A549 treated with AZD9567 at 1 μM for 4 hours (cell line): ENCODE data around the gene LILRA1. TPM values are rescaled to one million over a fixed set of nuclear protein-coding genes. Genes with fewer than 3 reads are reported as not detected.

ENCODE experiments used
- total RNA-seq: library from RNA; stranded (reverse); fragments of 200-300 nt; extraction: Qiagen RNA extraction; gene quantifications from 5 replicates; pipeline ENCODE4 v1.2.3, GENCODE V29; 2022; ENCODE audit not compliant: insufficient read depth

LILRA1 gene
- not detected in 5 replicates for total RNA-seq

DNA sequence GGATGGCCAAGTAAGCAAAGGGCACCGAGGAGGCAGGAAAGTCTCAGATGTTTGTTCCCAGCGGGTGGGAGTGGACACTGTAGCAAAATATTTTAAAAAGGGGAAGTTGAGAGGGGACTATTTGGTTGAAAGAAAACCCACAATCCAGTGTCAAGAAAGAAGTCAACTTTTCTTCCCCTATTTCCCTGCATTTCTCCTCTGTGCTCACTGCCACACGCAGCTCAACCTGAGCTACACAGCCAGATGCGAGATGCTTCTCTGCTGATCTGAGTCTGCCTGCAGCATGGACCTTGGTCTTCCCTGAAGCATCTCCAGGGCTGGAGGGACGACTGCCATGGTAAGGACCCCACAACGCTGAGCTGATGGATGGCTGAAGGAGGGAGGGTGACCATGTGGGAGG lies at the start of gene LILRA1:
LILRA1 (plus strand) TSS at position 188 of the 400 bp plus-strand sequence. CDS start 613 bp downstream, outside the sequence.

GRCh38 chr19:54573330-54573872 lies 20.0 kb upstream of the LILRA1 start, which contains the start of gene LILRA2:
LILRA2 (plus strand) TSS chr19:54573790; CDS start chr19:54573879, 89 bp downstream.

GRCh38 chr19:54630262-54630661 lies 36.8 kb downstream of the LILRA1 start, which contains the start of gene LILRB1:
LILRB1 (plus strand) TSS chr19:54630484; CDS start chr19:54631074, 590 bp downstream.

Other genes with a start within 250 kb of the LILRA1 start
- not detected in 5 replicates for gene LAIR1, start 228.7 kb upstream of the LILRA1 start, total RNA-seq
- gene TTYH1, start 178.2 kb upstream of the LILRA1 start, total RNA-seq = 0.06 to 0.15 TPM (median 0.10 TPM) in 3 of 5 replicates, not detected in the others
- gene LENG8, start 144.4 kb upstream of the LILRA1 start, total RNA-seq = 62.1 to 172 TPM (median 137 TPM) in 5 replicates
- 5.6 to 7.1 TPM (median 6.5 TPM) in 5 replicates for gene LENG9, start 129.9 kb upstream of the LILRA1 start, total RNA-seq
- 0.09 to 0.20 TPM (median 0.19 TPM) in 3 of 5 replicates, not detected in the others for gene CDC42EP5, start 120.3 kb upstream of the LILRA1 start, total RNA-seq
- not detected in 5 replicates for gene LAIR2, start 90.8 kb upstream of the LILRA1 start, total RNA-seq
- 0.08 TPM in 1 of 5 replicates, not detected in the others for gene LILRA2, start 19.8 kb upstream of the LILRA1 start, total RNA-seq
- 0.07 to 0.08 TPM in 2 of 5 replicates, not detected in the others for gene LILRB1, start 36.9 kb downstream of the LILRA1 start, total RNA-seq
- not detected in 5 replicates for gene LILRB4, start 69.4 kb downstream of the LILRA1 start, total RNA-seq
- gene KIR3DL3, start 130.8 kb downstream of the LILRA1 start, total RNA-seq = not detected in 5 replicates
- not detected in 5 replicates for gene KIR2DL3, start 144.9 kb downstream of the LILRA1 start, total RNA-seq
- gene KIR2DL1, start 176.2 kb downstream of the LILRA1 start, total RNA-seq = not detected in 5 replicates
- gene KIR2DL4, start 210.0 kb downstream of the LILRA1 start, total RNA-seq = not detected in 5 replicates
- gene KIR3DL1, start 222.8 kb downstream of the LILRA1 start, total RNA-seq = not detected in 5 replicates
- not detected in 5 replicates for gene KIR2DS4, start 239.0 kb downstream of the LILRA1 start, total RNA-seq